Right lung (tissue), 5 donors: ENCODE measurements around the gene SLC13A3. TPM values are rescaled to one million over a fixed set of nuclear protein-coding genes. Genes with fewer than 3 reads are reported as not detected.

Source experiments
- DNase-seq, 2 donors: peaks; one replicate each; pipeline ENCODE4 v3.0.0-alpha.2; 2013
- polyA plus RNA-seq, 5 donors: library from polyadenylated mRNA; unstranded; fragments of 120-200 nt; gene quantifications; one replicate each; pipeline versions ENCODE4 v1.2.1 to v1.2.3, GENCODE V29; 2013; ENCODE audit warnings: inconsistent platforms in 1 of 5, low replicate concordance in 1 of 5; ENCODE audit not compliant: insufficient read length in 5 of 5, insufficient read depth in 1 of 5

The SLC13A3 gene
- polyA plus RNA-seq, 5 donors: 6.2 to 11.2 (median 7.8) TPM

GRCh38 chr20:46543033-46543432 lies 108.2 kb downstream of the SLC13A3 start:
- DNase-seq: no peak

- DNase-seq: no peak
Observed at GRCh38 chr20:46541229-46541935, 109.9 kb downstream of the SLC13A3 start.

GRCh38 chr20:46539113-46539512 lies 112.1 kb downstream of the SLC13A3 start:
- DNase-seq: no peak

- no peak for DNase-seq
Observed at GRCh38 chr20:46530640-46531039, 120.6 kb downstream of the SLC13A3 start.

GRCh38 chr20:46523696-46524328 lies 127.4 kb downstream of the SLC13A3 start:
- DNase-seq: no peak

- no peak for DNase-seq
Observed at GRCh38 chr20:46523108-46523507, 128.2 kb downstream of the SLC13A3 start.

GRCh38 chr20:46520976-46521579 lies 130.2 kb downstream of the SLC13A3 start:
- peak in 1 of 2 donors; percentile 16 for DNase-seq

- no peak for DNase-seq
Observed at GRCh38 chr20:46520540-46520939, 130.7 kb downstream of the SLC13A3 start.

GRCh38 chr20:46519471-46520068 lies 131.7 kb downstream of the SLC13A3 start:
- DNase-seq: no peak

GRCh38 chr20:46512943-46513844 lies 138.1 kb downstream of the SLC13A3 start, which contains the start of gene ZNF334:
TSS of gene ZNF334 (minus strand) at chr20:46513559. CDS start at chr20:46512102, 1,457 bp downstream.
- peak; percentile 73 to 78 for DNase-seq

- DNase-seq: no peak
Observed at GRCh38 chr20:46509523-46509922, 141.7 kb downstream of the SLC13A3 start.

Other genes starting within 250 kb of the SLC13A3 start
- 10 to 100 TPM; 56.3 to 66.9 (median 63.6) TPM for gene ELMO2, start 244.8 kb downstream of the SLC13A3 start, polyA plus RNA-seq
- 10 to 100 TPM; 24.5 to 52.5 (median 43.4) TPM for gene ZNF334, start 137.9 kb downstream of the SLC13A3 start, polyA plus RNA-seq
- gene OCSTAMP, start 100.8 kb downstream of the SLC13A3 start, polyA plus RNA-seq: not detected
- 10 to 100 TPM; 13.4 to 17.2 (median 15.1) TPM for gene TP53RK, start 38.0 kb upstream of the SLC13A3 start, polyA plus RNA-seq
- 10 to 100 TPM; 18.2 to 24.0 (median 20.5) TPM for gene SLC2A10, start 58.2 kb upstream of the SLC13A3 start, polyA plus RNA-seq
- gene EYA2, start 243.4 kb upstream of the SLC13A3 start, polyA plus RNA-seq: 1 to 10 TPM in 3 of 5 donors, under 1 TPM in 2; 0.80 to 2.7 (median 1.3) TPM